Measurements from ENCODE around the gene ACP2. TPM values are rescaled to one million over a fixed set of nuclear protein-coding genes. Genes with fewer than 3 reads are reported as not detected.

ACP2 gene, protein sequence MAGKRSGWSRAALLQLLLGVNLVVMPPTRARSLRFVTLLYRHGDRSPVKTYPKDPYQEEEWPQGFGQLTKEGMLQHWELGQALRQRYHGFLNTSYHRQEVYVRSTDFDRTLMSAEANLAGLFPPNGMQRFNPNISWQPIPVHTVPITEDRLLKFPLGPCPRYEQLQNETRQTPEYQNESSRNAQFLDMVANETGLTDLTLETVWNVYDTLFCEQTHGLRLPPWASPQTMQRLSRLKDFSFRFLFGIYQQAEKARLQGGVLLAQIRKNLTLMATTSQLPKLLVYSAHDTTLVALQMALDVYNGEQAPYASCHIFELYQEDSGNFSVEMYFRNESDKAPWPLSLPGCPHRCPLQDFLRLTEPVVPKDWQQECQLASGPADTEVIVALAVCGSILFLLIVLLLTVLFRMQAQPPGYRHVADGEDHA
- total RNA-seq (2013): 18.3 TPM
- polyA plus RNA-seq: 10 to 100 TPM; 13.1 to 25.3 (median 20.5) TPM
- polyA minus RNA-seq: 16.2 and 25.6 TPM in 2 replicates
- total RNA-seq: 5.3 to 13.9 (median 10.1) reads per million in 11 experiments

DNA sequence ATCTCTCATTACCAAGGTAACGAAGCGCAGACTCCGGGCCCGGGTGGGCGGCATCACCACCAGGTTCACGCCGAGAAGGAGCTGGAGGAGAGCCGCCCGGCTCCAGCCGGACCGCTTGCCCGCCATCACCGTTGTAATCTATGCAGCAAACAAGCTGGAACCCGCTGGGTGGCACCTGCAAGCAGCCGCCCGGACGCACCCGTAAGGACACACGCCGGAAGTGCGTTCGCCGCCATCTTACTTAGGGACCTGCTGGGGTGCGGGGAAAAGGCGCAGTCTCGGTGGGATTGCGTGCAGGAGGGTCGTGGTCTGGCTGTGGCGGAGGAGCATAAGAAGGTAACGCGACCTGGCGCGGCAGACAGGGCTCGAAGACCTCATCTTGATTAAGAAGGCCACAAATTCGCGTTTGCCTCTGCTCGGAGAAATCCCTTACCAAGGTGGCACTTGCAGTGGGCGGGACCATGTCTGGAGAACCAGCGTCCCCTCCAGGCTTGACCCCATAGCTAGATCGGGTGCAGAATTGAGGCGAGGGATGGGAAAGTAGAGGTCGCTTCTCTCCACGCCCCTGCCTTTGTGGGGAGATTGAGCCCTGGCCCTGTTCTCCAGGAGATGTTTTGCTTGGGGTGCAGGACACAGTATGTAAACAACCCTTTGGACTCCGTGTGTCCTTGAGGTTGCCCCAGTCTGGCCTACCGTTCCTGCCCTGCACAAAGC is at the start of gene ACP2:
ACP2 (minus strand) TSS at position 151 of the 714 bp plus-strand sequence; CDS start at position 126, 25 bp downstream.
- Histone ChIP-seq H3K27ac (ENCODE audit: low read depth in 1 of 2, low read length in 2 of 2) (peak within 1 kb of the TSS; percentile 61 to 92), H3K4me2 (replicated peaks; ENCODE audit: extremely low read depth, low read length, poor library complexity, severe bottlenecking) (peak within 1 kb of the TSS; percentile 92), H3K27me3 (ENCODE audit: control insufficient read depth in 2 of 2, insufficient read depth in 2 of 2, low read length in 2 of 2) (no peaks in the 10 kb centered on the region), H3K79me2 (ENCODE audit: insufficient read depth, low read length) (peaks cover 27% of the 10 kb centered on the region), H3K4me3 (replicated peaks in 1 of 3; ENCODE audit: low read depth in 2 of 3, low read length in 3 of 3) (peak within 1 kb of the TSS; percentile 76 to 97 (median 95)), H2AFZ (ENCODE audit: insufficient read depth, low read depth, low read length, poor library complexity, severe bottlenecking) (peak within 1 kb of the TSS; percentile 91), H3K4me1 (ENCODE audit: control insufficient read depth in 1 of 2, insufficient read depth in 2 of 2, low read length in 2 of 2) (peaks cover 20 to 25% of the 10 kb centered on the region in 2 donors), H3K9me3 (replicated peaks in 1 of 2; ENCODE audit: control insufficient read depth in 1 of 2, insufficient read depth in 1 of 2, low read length in 2 of 2) (no peaks in the 10 kb centered on the region), H4K20me1 (ENCODE audit: insufficient read depth, low read length) (no peaks in the 10 kb centered on the region), H3K9ac (ENCODE audit: insufficient read depth, low read length, poor library complexity, severe bottlenecking) (peak within 1 kb of the TSS; percentile 81), H3K36me3 (replicated peaks in 1 of 2; ENCODE audit: control insufficient read depth in 1 of 2, insufficient read depth in 2 of 2, low read length in 2 of 2) (peaks cover 20 to 32% of the 10 kb centered on the region in 2 donors)
- Mint-ChIP-seq H3K27me3 (ENCODE audit: low read depth in 3 of 3) (no peaks in the 10 kb centered on the region), H3K27ac (peak within 1 kb of the TSS; percentile 92 to 99 (median 98)), H3K36me3 (peaks cover 27 to 32% of the 10 kb centered on the region in 2 donors), H3K4me3 (peak within 1 kb of the TSS; percentile 95 to 100), H3K4me1 (peaks cover 26% of the 10 kb centered on the region), H3K9me3 (peaks cover 0 to 2% (median 0%) of the 10 kb centered on the region in 7 donors)
- DNase-seq: peak; percentile 81 to 87 (median 84)
- intact Hi-C loops (cut with micrococcal nuclease): loop anchor here (1.0 to 10.0 kb wide), 3 partner anchors 20 to 317 kb away; partner anchors contain the start of gene CSTPP1 (in 1 of the 2)
- TF ChIP-seq, protein P1, sequence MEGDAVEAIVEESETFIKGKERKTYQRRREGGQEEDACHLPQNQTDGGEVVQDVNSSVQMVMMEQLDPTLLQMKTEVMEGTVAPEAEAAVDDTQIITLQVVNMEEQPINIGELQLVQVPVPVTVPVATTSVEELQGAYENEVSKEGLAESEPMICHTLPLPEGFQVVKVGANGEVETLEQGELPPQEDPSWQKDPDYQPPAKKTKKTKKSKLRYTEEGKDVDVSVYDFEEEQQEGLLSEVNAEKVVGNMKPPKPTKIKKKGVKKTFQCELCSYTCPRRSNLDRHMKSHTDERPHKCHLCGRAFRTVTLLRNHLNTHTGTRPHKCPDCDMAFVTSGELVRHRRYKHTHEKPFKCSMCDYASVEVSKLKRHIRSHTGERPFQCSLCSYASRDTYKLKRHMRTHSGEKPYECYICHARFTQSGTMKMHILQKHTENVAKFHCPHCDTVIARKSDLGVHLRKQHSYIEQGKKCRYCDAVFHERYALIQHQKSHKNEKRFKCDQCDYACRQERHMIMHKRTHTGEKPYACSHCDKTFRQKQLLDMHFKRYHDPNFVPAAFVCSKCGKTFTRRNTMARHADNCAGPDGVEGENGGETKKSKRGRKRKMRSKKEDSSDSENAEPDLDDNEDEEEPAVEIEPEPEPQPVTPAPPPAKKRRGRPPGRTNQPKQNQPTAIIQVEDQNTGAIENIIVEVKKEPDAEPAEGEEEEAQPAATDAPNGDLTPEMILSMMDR (IDR thresholded peaks at IDR 0.05): no peak
- under 1% methylated on average over 39 of the region's 45 CpGs for WGBS (ENCODE audit: insufficient coverage)

DNA sequence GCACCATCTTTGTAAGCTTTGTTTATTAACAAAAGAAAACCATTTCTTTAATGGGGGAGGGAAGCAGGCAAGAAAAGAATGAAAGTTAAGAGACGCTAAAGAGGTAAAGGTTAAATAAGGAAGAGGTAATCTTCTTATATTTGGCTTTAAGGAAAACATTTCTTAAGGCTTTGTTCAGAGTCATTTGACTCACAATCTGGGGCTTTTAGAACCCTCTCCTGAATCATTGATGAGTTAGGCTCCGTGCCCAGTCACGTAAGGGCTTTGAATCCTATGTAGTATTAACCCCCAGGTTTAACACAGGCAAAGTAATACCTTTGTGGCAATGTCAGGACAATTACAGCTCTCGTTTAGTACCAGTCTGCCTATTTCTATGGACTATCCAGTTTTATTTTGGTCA is 47.4 kb upstream of the ACP2 start:
- Histone ChIP-seq H3K27ac (ENCODE audit: low read depth in 1 of 2, low read length in 2 of 2) (no peak overlapping the region), H3K4me3 (replicated peaks in 1 of 3; ENCODE audit: low read depth in 2 of 3, low read length in 3 of 3) (no peak overlapping the region), H3K36me3 (replicated peaks in 1 of 2; ENCODE audit: control insufficient read depth in 1 of 2, insufficient read depth in 2 of 2, low read length in 2 of 2) (peaks cover 87 to 99% of the 10 kb centered on the region in 2 donors), H3K4me2 (replicated peaks; ENCODE audit: extremely low read depth, low read length, poor library complexity, severe bottlenecking) (no peak overlapping the region), H4K20me1 (ENCODE audit: insufficient read depth, low read length) (peaks cover 40% of the 10 kb centered on the region), H3K27me3 (ENCODE audit: control insufficient read depth in 2 of 2, insufficient read depth in 2 of 2, low read length in 2 of 2) (no peaks in the 10 kb centered on the region), H3K4me1 (ENCODE audit: control insufficient read depth in 1 of 2, insufficient read depth in 2 of 2, low read length in 2 of 2) (no peaks in the 10 kb centered on the region), H3K9me3 (replicated peaks in 1 of 2; ENCODE audit: control insufficient read depth in 1 of 2, insufficient read depth in 1 of 2, low read length in 2 of 2) (no peaks in the 10 kb centered on the region), H3K79me2 (ENCODE audit: insufficient read depth, low read length) (peaks cover 13% of the 10 kb centered on the region), H2AFZ (ENCODE audit: insufficient read depth, low read depth, low read length, poor library complexity, severe bottlenecking) (no peak overlapping the region), H3K9ac (ENCODE audit: insufficient read depth, low read length, poor library complexity, severe bottlenecking) (no peak overlapping the region)
- Mint-ChIP-seq H3K27ac (no peak overlapping the region), H3K36me3 (peaks cover 81 to 95% of the 10 kb centered on the region in 2 donors), H3K9me3 (peaks cover 0 to 4% (median 0%) of the 10 kb centered on the region in 7 donors), H3K4me3 (no peak overlapping the region), H3K27me3 (ENCODE audit: low read depth in 3 of 3) (no peaks in the 10 kb centered on the region), H3K4me1 (no peaks in the 10 kb centered on the region)
- no CpG with 5 or more reads among the region's 4 CpGs for WGBS (ENCODE audit: insufficient coverage)
- no peak for DNase-seq
- TF ChIP-seq, protein P1 (IDR thresholded peaks at IDR 0.05): no peak
- intact Hi-C loops (cut with micrococcal nuclease): no loop called here
